Measurements from ENCODE around the gene TAF11L7. TPM values are rescaled to one million over a fixed set of nuclear protein-coding genes. Genes with fewer than 3 reads are reported as not detected.
"Not testable (repeated sequence)": the region's sequence is repeated elsewhere in the genome, so short reads cannot be mapped to it uniquely, and the experiment has no call there.

TAF11L7 gene
- total and polyA plus RNA-seq, 2 donors (not counting 3 experiments of a cell fraction or from before 2014, with no cell fraction given), result not detected

DNA sequence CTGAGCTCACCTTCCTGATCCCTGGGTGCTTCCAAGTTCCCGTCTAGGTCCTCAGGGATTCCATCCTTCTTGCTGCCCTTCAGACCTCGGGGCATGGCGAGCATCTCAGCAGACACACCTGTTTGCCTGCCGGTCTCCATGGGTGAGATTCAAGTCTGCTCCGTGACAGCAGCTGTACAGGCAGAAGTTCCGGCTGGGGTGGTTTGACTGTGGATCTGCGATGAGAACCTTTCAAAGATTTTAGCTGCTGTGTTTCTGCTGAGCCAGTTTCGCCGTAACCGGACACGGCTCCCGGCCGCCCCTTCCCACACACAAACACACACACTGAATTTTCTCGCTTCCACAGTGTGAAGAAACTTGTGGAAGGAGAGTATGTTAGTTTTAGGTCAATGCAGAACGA is 8.7 kb upstream of the TAF11L7 start, which contains the start of gene TAF11L9:
TSS of gene TAF11L9 (minus strand) at position 140 of the 400 bp plus-strand sequence.
- H3K79me2 ChIP-seq (ENCODE audit: control insufficient read depth, insufficient read depth, low read length); BruUV-seq (replicated peaks); dilution Hi-C loops (cut with MboI; ENCODE audit: extremely low pct_ligation_motif_present, low sequenced_read_pairs); H3K4me1 ChIP-seq (ENCODE audit: control insufficient read depth, extremely low read depth, insufficient read depth, low read length); H4K20me1 ChIP-seq (replicated peaks; ENCODE audit: control insufficient read depth, extremely low read depth, insufficient read depth, low read length); H3K4me3 ChIP-seq (replicated peaks in 1 of 3; ENCODE audit: insufficient read depth in 1 of 3, low read depth in 1 of 3, low read length in 3 of 3); intact Hi-C loops (cut with micrococcal nuclease); H3K4me2 ChIP-seq (ENCODE audit: insufficient read depth, low read length); CTCF ChIA-PET; H3K27me3 ChIP-seq (ENCODE audit: control insufficient read depth in 2 of 2, insufficient read depth in 2 of 2, low read length in 2 of 2); H3K36me3 ChIP-seq (ENCODE audit: control insufficient read depth in 2 of 2, extremely low read depth in 1 of 2, insufficient read depth in 2 of 2, low read length in 2 of 2); POLR2A ChIA-PET; H3K9me3 ChIP-seq (replicated peaks; ENCODE audit: control insufficient read depth, insufficient read depth, low read length); H3K27ac ChIP-seq (ENCODE audit: insufficient read depth, low read depth, low read length); H2AFZ ChIP-seq (ENCODE audit: low read depth, low read length); H3K9me1 ChIP-seq (replicated peaks; ENCODE audit: control insufficient read depth, extremely low read depth, insufficient read depth, low read length); FAIRE-seq; DNase-seq (ENCODE audit: low read depth, low spot score); H3K9ac ChIP-seq (replicated peaks; ENCODE audit: extremely low read depth, insufficient read depth, low read length): not testable (repeated sequence)

DNA sequence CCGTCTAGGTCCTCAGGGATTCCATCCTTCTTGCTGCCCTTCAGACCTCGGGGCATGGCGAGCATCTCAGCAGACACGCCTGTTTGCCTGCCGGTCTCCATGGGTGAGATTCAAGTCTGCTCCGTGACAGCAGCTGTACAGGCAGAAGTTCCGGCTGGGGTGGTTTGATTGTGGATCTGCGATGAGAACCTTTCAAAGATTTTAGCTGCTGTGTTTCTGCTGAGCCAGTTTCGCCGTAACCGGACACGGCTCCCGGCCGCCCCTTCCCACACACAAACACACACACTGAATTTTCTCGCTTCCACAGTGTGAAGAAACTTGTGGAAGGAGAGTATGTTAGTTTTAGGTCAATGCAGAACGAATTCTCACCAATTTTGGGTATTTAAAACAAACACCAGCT is 5.3 kb upstream of the TAF11L7 start, which contains the start of gene TAF11L8:
TSS of gene TAF11L8 (minus strand) at position 101 of the 400 bp plus-strand sequence.
- H3K9me3 ChIP-seq (replicated peaks; ENCODE audit: control insufficient read depth, insufficient read depth, low read length); POLR2A ChIA-PET; H3K79me2 ChIP-seq (ENCODE audit: control insufficient read depth, insufficient read depth, low read length); dilution Hi-C loops (cut with MboI; ENCODE audit: extremely low pct_ligation_motif_present, low sequenced_read_pairs); H3K9me1 ChIP-seq (replicated peaks; ENCODE audit: control insufficient read depth, extremely low read depth, insufficient read depth, low read length); H3K4me1 ChIP-seq (ENCODE audit: control insufficient read depth, extremely low read depth, insufficient read depth, low read length); H3K27me3 ChIP-seq (ENCODE audit: control insufficient read depth in 2 of 2, insufficient read depth in 2 of 2, low read length in 2 of 2); H3K36me3 ChIP-seq (ENCODE audit: control insufficient read depth in 2 of 2, extremely low read depth in 1 of 2, insufficient read depth in 2 of 2, low read length in 2 of 2); H3K27ac ChIP-seq (ENCODE audit: insufficient read depth, low read depth, low read length); DNase-seq (ENCODE audit: low read depth, low spot score); H3K4me3 ChIP-seq (replicated peaks in 1 of 3; ENCODE audit: insufficient read depth in 1 of 3, low read depth in 1 of 3, low read length in 3 of 3); H4K20me1 ChIP-seq (replicated peaks; ENCODE audit: control insufficient read depth, extremely low read depth, insufficient read depth, low read length); H2AFZ ChIP-seq (ENCODE audit: low read depth, low read length); CTCF ChIA-PET; intact Hi-C loops (cut with micrococcal nuclease); H3K9ac ChIP-seq (replicated peaks; ENCODE audit: extremely low read depth, insufficient read depth, low read length); BruUV-seq (replicated peaks); H3K4me2 ChIP-seq (ENCODE audit: insufficient read depth, low read length); FAIRE-seq: not testable (repeated sequence)

Small RNA genes lying within 50 kb of the gene (small RNA-seq; reads per million reads assigned to genes)
- gene AC233724.3 (ENCODE audit: insufficient read depth, insufficient read length, low read depth, low replicate concordance), result not detected
- gene AC233724.6 (ENCODE audit: insufficient read depth, insufficient read length, low read depth, low replicate concordance), result not detected
- gene AC233724.7 (ENCODE audit: insufficient read depth, insufficient read length, low read depth, low replicate concordance), result not detected

Other genes starting within 250 kb of the TAF11L7 start
- not detected in 2 replicates for gene TAF11L2, start 87.5 kb downstream of the TAF11L7 start, total RNA-seq
- not detected in 2 replicates for gene TAF11L2, start 87.5 kb downstream of the TAF11L7 start, polyA plus RNA-seq
- not detected in 2 replicates for gene TAF11L3, start 67.4 kb downstream of the TAF11L7 start, total RNA-seq
- gene TAF11L3, start 67.4 kb downstream of the TAF11L7 start, polyA plus RNA-seq, result not detected in 2 replicates
- gene TAF11L4, start 64.0 kb downstream of the TAF11L7 start, total RNA-seq, result not detected in 2 replicates
- not detected in 2 replicates for gene TAF11L4, start 64.0 kb downstream of the TAF11L7 start, polyA plus RNA-seq
- gene TAF11L5, start 60.5 kb downstream of the TAF11L7 start, total RNA-seq, result not detected in 2 replicates
- gene TAF11L5, start 60.5 kb downstream of the TAF11L7 start, polyA plus RNA-seq, result not detected in 2 replicates
- not detected in 2 replicates for gene TAF11L6, start 57.1 kb downstream of the TAF11L7 start, total RNA-seq
- gene TAF11L6, start 57.1 kb downstream of the TAF11L7 start, polyA plus RNA-seq, result not detected in 2 replicates
- gene TAF11L8, start 5.2 kb upstream of the TAF11L7 start, total RNA-seq, result not detected in 2 replicates
- gene TAF11L8, start 5.2 kb upstream of the TAF11L7 start, polyA plus RNA-seq, result not detected in 2 replicates
- gene TAF11L9, start 8.6 kb upstream of the TAF11L7 start, total RNA-seq, result not detected in 2 replicates
- gene TAF11L9, start 8.6 kb upstream of the TAF11L7 start, polyA plus RNA-seq, result not detected in 2 replicates
- not detected in 2 replicates for gene TAF11L10, start 12.1 kb upstream of the TAF11L7 start, total RNA-seq
- not detected in 2 replicates for gene TAF11L10, start 12.1 kb upstream of the TAF11L7 start, polyA plus RNA-seq
- not detected in 2 replicates for gene TAF11L11, start 18.4 kb upstream of the TAF11L7 start, total RNA-seq
- not detected in 2 replicates for gene TAF11L11, start 18.4 kb upstream of the TAF11L7 start, polyA plus RNA-seq
- gene TAF11L12, start 24.6 kb upstream of the TAF11L7 start, total RNA-seq, result not detected in 2 replicates
- gene TAF11L12, start 24.6 kb upstream of the TAF11L7 start, polyA plus RNA-seq, result not detected in 2 replicates
- gene TAF11L13, start 46.3 kb upstream of the TAF11L7 start, total RNA-seq, result not detected in 2 replicates
- gene TAF11L13, start 46.3 kb upstream of the TAF11L7 start, polyA plus RNA-seq, result not detected in 2 replicates
- gene TAF11L14, start 48.7 kb upstream of the TAF11L7 start, total RNA-seq, result not detected in 2 replicates
- gene TAF11L14, start 48.7 kb upstream of the TAF11L7 start, polyA plus RNA-seq, result not detected in 2 replicates